Activated gamma-delta T cell (primary cell): ENCODE data around the gene RASL10A.

ENCODE experiments used
- DNase-seq: peaks from one replicate; lab custom pipeline; 2025; lab: John Stamatoyannopoulos, UW

The RASL10A gene

DNA sequence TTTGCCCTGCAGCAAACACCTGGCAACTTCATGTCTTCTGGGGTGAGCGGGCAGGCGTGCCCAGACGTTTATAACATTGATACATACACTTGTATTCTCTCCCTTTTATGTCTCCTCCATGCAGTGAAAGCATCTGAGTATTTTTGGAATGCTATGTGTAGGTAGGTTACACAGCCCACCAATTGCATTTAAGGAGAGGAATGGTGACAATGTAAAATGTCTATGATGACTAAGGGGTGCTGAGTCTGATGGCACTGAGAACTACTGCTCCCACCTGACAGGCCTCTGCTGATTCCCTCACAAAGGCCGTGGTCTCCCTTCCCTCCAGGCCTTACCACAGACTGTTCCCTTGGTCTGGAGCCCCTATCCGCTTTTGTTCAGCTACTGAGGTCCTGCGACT, 22.9 kb upstream of the RASL10A start:
- no peak for DNase-seq

DNA sequence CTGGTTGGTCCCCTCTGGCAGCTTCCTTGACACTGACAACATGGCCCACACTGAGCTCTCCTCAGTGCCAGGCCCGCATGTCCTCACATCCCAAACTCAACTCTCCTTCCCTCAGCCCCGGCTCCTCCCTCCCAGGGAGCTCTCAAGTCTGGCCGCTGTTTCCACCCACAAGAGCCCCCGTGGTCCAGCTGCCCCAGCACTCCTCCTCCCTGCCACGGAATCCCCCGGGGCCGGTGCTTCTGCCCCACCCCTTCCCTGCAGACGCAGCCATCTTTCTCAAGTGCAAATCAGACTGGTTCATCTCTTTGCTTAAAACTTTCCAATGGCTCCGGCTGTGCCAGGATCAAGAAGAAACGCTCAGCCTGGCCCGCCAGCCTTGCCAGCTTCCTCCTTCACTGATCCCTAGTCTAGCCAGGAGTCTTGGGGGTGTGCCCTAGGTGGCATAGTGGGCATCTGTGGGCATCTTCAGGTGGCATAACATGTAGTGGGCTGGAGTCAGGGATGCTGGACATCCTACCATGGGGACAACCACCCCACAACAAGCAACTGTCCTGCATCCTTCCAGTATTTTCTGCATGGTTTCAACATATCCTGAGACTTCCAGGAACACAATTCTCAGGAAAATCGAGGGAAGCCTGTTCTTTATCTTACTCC, 22.3 kb upstream of the RASL10A start:
- no peak for DNase-seq

GRCh38 chr22:29336751-29337490, 21.4 kb upstream of the RASL10A start:
- no peak for DNase-seq

DNA sequence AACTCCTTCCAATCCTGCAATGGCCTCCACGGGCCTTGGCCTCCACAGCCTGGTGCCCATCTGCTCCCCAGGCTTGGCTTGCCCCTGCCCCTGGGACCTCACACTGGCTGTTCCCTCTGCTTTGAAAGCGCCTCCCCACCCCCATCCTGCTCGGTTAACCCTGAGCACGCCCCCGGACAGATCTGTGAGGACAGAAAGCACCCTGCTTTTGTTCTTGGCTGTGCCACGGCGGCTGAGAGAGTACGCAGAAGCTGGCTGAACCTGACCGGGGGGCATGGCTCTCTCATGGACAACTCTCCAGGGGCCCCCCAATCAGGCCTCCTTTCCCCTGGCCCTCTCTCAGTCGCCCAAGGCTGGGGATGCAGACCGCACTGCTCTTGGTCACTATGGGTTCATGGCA, 20.2 kb upstream of the RASL10A start:
- DNase-seq, result no peak

DNA sequence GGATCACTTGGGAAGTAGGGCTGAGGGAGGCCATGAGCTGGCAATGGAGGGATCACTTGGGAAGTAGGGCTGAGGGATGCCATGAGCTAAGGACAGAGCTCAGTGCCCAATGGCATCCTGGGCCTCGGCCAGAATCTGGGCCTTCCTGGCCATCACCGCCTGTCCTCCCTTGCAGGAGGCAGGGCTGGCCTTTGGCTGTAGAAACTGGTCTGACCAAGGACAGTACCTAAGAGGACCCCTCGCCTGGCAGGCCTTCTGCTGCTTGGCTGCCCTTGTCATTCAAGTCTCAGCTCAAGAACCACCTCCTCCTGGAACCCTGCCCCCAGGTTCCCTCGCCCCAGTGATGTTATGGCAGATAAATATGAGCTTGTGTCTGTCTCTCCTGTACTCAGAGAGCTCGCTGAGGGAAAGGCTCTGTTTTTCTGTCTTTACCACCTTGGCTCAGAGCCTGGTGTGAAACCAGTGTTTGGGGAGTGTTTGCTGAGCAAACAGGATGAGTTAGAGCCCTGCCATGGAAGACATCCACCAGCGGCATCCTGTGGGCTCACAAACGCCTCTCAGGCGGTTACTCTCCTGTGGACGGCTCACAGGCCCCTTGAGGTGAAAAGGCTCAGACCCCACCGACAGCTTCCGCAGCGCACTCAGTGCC, 19.3 kb upstream of the RASL10A start:
- no peak for DNase-seq

DNA sequence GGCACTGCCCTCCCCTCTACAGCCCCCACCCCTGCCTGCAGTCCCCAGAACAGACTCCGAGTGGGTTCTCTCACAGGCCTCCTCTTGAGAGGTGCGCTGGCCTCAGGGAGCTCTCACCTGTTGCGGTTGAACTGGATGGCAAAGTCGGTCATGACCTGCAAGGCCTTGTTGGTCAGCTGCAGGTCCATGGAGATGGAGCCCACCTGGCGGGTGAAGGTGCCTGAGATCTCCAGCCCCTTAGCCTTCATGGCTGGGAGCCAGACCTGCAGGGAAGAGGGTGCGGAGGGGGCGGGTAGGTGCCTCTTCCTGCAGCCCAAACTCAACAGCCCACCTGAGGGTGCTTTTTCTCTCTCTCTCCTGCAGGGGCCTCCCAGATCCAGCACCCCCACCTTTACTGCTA, 18.7 kb upstream of the RASL10A start:
- no peak for DNase-seq

- no peak for DNase-seq
Observed at GRCh38 chr22:29332886-29333496, 17.5 kb upstream of the RASL10A start.

GRCh38 chr22:29331658-29332300, 16.3 kb upstream of the RASL10A start:
- DNase-seq, result no peak

DNA sequence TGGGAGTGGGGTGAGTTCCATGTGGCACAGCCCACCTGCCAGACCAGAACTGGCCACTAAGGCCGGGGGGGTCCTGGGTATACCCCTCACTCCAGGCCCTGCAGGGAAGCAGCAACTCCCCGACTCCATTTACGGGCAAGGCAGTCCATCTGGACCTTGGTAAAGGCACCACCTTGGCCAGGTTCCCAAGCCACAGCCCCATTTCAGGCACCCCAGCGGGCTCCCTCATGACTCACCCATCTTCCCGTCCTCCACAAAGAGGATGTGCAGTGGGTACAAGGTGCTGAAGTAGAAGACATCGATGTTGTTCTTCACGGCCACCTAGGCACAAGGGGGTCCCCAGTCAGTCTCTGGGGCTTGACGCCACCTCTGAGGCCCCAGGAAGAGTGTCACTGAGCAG, 15.7 kb upstream of the RASL10A start:
- no peak for DNase-seq

GRCh38 chr22:29330753-29331152, 15.3 kb upstream of the RASL10A start:
- no peak for DNase-seq

- DNase-seq, result no peak
Observed at GRCh38 chr22:29330291-29330690, 14.8 kb upstream of the RASL10A start.

GRCh38 chr22:29329581-29329980, 14.1 kb upstream of the RASL10A start:
- no peak for DNase-seq

GRCh38 chr22:29328566-29329500, 13.3 kb upstream of the RASL10A start:
- no peak for DNase-seq

GRCh38 chr22:29328055-29328454, 12.6 kb upstream of the RASL10A start:
- no peak for DNase-seq

DNA sequence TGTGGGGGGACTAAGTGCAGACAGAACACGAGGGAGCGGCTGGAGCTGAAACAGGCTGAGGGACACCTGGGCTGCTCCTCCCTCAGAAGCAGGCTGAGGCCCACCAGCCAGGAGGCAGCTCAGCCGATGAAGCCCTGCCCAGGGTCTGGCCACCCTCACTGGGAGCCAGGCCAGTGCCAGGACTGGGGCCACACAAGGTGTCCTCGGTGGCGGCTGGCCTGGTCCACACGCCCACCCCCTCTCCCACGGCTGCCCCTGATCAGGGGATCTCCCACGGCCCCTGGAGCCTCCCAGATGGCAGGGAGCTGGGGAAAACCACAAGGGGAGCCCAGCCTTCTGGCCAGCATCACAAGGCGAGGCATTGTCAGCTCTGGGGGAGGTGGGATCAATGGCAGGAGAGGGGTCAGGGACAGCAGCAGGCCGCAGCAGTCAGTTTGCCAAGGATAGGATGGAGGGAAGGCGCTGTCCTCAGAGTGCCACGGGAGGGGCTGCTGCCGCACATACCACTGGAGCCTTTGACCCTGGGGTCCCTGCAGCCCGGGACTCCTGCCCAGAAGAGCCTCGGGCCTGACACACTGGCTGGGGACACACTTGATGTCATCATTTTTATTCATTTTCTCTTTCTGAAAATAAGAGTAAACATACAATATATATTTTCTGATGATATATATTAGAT, 11.7 kb upstream of the RASL10A start:
- no peak for DNase-seq

DNA sequence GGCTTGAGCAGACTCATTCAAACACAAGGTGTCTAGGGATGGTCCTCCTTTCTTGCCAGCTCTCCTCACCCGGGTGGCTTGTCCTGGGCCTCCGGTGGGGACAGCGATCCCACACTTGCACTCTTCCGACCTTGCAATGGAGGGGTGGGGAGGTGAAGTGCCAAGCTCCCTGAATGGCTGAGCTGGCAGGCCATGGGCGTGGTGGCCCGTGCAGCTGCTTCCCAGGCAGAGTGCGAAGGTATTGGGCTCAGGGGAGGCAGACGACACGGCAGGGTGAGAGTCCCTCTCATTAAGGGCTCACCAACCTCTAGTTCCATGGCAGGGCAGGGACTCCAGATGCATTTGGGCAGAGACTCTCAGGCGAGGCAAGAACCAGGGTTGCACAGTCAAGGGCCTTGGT, 11.0 kb upstream of the RASL10A start:
- no peak for DNase-seq

DNA sequence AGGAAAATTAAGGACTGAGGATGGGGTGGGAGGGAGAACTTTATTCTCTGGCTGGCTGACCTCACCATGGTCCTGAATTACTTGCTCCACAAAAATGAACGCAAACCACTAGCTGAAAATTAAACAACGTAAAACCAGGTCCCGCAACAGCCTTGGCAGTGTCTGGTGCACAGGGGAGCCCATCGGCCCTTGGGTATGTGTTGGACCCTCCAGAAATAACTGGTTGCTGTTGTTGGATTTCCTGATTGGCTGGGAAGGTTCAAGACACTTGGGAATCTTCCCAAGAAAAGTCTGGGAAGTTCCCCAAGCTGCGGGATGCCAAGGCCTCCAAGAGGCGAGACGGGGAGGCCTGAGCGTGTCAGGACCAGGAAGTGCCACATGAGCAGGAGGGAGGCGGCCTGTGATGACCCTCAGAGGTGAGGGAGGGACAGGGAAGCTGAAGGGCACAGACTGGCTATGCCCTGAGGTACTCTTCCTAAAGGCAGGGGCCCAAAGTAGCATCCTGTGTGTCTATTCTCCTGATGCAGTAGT, 10.4 kb upstream of the RASL10A start:
- no peak for DNase-seq

DNA sequence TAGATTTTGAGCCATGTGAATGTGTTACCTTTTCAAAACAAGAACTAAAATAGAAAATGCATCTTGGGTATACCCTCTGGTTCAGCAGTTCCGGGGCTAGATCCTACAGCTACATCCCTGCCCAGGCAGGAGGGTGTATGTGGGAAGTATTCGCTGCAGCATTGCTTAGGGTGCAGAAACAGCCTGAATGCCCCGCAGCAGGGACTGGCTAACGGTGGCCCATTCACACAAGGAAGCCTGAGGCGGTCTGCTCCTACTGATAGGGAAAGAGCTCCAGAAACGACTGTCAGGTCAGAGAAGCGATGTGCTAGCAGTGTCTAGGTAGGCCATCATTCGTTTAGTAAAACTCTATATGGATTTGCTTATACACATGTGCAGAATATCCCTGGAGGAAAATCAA, 9.9 kb upstream of the RASL10A start:
- DNase-seq, result no peak

GRCh38 chr22:29323641-29324040, 8.1 kb upstream of the RASL10A start:
- no peak for DNase-seq

- DNase-seq, result no peak
Observed at GRCh38 chr22:29320546-29320945, 5.0 kb upstream of the RASL10A start.
